ENCODE data around the gene FLVCR2.
"Not testable (repeated sequence)": the region's sequence is repeated elsewhere in the genome, so short reads cannot be mapped to it uniquely, and the experiment has no call there.

FLVCR2 gene

DNA sequence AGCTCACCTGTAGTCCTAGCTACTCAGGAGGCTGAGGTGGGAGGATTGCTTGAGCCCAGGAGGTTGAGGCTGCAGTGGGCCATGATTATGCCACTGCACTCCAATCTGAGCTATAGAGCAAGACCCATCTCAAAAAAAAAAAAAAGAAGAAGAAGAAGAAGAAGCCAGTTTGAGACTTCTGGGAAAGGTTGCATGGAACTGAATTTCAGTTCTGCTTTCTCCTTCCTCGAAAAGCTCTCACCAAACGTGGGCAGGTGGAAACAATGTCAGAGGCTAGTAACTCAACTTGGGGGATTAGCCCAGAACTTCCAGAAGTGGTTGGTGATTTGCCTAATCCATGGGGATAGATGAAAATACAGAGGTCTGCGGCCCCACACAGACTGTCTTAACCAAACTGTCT lies 18.7 kb downstream of the FLVCR2 start:
- no peak for DNase-seq

- not testable (repeated sequence) for DNase-seq
Measured at GRCh38 chr14:75600100-75600499, 21.7 kb downstream of the FLVCR2 start.

DNA sequence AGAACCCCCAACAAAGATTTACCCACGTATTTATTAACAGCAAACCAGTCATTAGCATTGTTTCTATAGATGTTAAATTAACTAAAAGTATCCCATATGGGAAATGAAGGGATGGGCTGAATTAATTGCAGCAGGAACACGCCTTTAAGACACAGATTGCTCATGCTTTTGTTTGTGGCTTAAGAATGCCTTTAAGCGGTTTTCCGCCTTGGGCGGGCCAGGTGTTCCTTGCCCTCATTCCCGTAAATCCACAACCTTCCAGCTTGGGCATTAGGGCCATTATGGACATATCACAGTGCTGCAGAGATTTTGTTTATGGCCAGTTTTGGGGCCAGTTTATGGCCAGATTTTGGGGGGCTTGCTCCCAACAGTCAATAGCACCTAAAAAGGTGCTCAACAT lies 22.6 kb downstream of the FLVCR2 start:
- DNase-seq = not testable (repeated sequence)

GRCh38 chr14:75602503-75602902 lies 24.1 kb downstream of the FLVCR2 start:
- DNase-seq = no peak

- no peak for DNase-seq
Measured at GRCh38 chr14:75604979-75605851, 26.8 kb downstream of the FLVCR2 start.

DNA sequence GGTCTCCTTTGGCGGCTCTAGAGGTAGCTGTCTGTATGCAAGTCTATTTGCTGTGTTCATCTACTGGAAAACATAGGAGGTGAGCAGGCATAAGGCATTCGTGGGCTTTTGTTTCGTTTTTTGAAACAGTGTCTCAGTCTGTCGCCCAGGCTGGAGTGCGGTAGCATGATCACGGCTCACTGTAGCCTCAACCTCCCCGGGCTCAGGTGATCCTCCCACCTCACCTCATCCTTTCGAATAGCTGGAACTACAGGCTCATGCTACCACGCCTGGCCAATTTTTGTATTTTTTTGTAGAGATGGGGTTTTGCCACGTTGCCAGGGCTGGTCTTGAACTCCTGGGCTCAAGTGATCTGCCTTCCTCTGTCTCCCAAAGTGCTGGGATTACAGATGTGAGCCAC lies 27.5 kb downstream of the FLVCR2 start:
- no peak for DNase-seq

GRCh38 chr14:75607044-75607443 lies 28.6 kb downstream of the FLVCR2 start:
- DNase-seq = no peak

GRCh38 chr14:75607842-75608640 lies 29.6 kb downstream of the FLVCR2 start:
- DNase-seq = no peak

DNA sequence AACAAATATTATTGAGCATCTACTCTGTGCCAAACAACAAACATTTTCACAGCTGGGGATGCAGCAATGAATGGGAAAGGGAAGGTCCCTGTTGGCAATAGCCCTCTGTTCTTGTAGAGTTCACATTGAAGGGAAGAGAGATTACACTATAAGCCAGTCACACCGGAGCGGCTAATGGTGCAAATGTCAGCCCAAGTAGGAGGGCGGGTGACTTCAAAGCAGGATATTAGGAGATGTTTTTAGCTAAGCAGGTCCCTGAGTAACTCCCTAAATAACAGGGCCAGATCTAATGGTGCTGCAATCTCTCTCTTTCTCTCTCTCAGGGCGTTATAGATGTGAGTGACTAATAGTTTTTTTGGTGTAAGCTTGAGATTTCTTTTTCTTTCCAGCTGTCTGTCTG lies 30.7 kb downstream of the FLVCR2 start:
- no peak for DNase-seq

- no peak for DNase-seq
Measured at GRCh38 chr14:75609606-75610475, 31.4 kb downstream of the FLVCR2 start.

- DNase-seq = no peak
Measured at GRCh38 chr14:75610834-75611233, 32.4 kb downstream of the FLVCR2 start.

- no peak for DNase-seq
Measured at GRCh38 chr14:75612157-75612556, 33.7 kb downstream of the FLVCR2 start.

DNA sequence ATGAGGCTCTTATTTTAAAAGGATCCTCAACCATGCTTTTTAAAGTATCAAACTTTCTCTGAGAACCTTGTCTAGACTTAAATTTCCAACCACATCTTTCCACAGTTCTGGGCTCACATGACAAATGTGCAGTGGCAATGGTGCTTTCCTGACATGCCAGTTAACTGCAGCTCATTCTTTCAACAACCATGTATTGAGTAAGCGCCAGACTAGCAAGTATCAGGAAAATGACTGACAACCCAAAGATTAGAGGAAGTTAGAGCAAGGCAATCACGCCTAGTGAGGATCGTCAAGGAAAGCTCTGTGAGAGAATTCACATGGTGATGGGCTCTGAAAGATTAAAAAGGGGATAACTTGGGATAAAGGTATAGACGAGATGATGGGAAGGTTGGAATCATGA lies 35.8 kb downstream of the FLVCR2 start:
- DNase-seq = no peak

DNA sequence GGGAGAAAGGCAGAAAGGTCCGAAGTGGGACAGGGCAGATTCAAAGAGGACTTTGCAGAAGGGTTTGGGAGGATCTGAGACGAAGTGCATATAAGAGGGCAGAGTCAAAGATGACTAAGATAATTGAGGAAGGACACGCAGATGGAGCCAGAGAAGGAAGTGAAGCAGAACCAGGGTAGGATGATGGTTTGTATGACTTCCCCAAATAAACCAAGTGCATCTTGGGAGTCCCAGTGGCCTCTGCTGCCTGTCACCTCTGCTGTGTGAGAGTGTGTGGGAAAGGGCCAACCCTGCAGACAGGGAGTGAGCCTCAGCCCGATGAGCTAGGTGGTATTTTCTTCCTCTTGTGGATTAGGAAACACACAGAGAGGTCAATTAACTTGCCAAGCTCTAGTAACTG lies 36.8 kb downstream of the FLVCR2 start:
- DNase-seq = no peak

GRCh38 chr14:75619548-75619947 lies 41.1 kb downstream of the FLVCR2 start:
- no peak for DNase-seq

- DNase-seq = no peak
Measured at GRCh38 chr14:75625034-75625433, 46.6 kb downstream of the FLVCR2 start.

- no peak for DNase-seq
Measured at GRCh38 chr14:75626396-75626795, 48.0 kb downstream of the FLVCR2 start.

DNA sequence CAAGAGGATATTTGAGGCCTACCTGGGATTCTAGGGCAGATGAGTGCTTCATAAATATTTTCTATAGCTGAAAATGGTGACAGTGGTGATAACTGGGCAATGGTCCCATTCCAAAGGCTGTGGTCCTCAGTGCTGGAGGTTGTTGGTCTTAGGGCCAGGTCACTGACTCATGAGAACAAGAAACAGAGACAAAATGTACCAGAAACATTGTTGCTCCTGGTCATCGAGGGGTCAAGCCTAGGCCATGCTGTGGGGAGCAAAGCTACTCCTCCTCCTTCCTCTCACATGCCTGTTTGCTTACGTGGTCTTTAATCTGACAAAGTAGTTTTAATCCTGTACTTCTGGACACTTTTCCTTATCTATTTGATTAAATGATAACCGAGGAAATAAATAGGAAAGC lies 48.4 kb downstream of the FLVCR2 start:
- DNase-seq = no peak

DNA sequence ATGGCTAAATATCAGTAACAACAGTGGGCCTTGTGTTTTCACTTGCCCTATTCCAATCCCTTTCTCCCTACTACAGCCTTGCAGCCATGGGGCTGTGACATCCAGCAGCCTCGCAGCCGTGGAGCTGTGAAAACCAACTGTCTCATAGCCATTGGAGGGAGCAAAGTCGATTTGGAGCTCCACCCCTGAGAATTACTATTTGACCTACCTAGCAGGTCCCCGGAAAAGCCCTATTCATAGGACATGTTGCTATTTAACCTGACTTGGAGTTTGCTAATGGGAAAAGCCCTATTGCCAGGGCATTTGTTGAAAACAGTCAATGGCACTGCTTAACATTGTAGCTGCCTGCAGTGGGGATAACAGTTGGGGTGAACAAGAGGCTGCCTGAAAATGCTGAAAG lies 49.0 kb downstream of the FLVCR2 start:
- DNase-seq = no peak

DNA sequence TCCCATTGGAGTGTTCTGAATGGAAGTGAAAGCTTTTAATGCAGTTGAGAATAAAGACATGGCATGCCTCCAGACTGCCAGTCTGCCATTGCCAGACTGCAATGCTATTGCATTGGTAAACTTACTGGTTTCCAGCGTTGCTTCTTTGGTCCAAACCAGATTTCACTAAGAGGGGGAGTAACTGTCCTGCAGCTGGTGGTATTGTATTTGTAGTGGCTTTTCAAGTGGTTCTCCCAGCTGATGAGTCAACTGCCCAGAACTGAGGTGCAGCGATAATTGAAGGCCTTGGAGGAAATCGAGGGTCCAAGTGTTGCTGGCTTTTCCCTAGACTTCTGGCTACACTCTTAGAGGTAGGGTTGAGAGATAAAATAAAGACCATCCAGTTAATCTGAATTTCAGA lies 50.4 kb downstream of the FLVCR2 start:
- DNase-seq = no peak

- no peak for DNase-seq
Measured at GRCh38 chr14:75630695-75631452, 52.5 kb downstream of the FLVCR2 start.

- no peak for DNase-seq
Measured at GRCh38 chr14:75631453-75631831, 53.0 kb downstream of the FLVCR2 start.
